H1 (cell line): ENCODE results near the gene GRIP1.

Experiments used
- CTCF ChIP-seq, 3 experiments: IDR thresholded peaks; 1 replicate in 2 of 3; 2 replicates in 1 of 3; pipeline versions ENCODE4 v1.5.1 to v1.6.1; 2011; ENCODE audit warnings: low read length in 3 of 3, mild to moderate bottlenecking in 3 of 3, inconsistent platforms in 2 of 3, low read depth in 1 of 3, moderate library complexity in 1 of 3; ENCODE audit not compliant: insufficient read depth in 1 of 3; ENCODE audit errors: control extremely low read depth in 1 of 3
- EZH2 ChIP-seq: fragments of 200-600 bp; sonication (generic); IDR thresholded peaks from 2 replicates; pipeline ENCODE4 v1.7.1; 2012; ENCODE audit warnings: low read depth, mild to moderate bottlenecking, moderate library complexity, low read length, inconsistent platforms; ENCODE audit not compliant: severe bottlenecking
- KDM5A ChIP-seq: fragments of 200-600 bp; IDR thresholded peaks from 2 replicates; pipeline ENCODE4 v1.7.1; 2012; ENCODE audit warnings: mild to moderate bottlenecking, low read length, inconsistent platforms, mixed read lengths
- POLR2A ChIP-seq, 2 experiments: IDR thresholded peaks; 1 replicate in 1 of 2; 2 replicates in 1 of 2; pipeline ENCODE4 v1.6.1; 2011; ENCODE audit warnings: low read depth in 2 of 2, low read length in 2 of 2, mild to moderate bottlenecking in 2 of 2; ENCODE audit errors: control extremely low read depth in 1 of 2
- RNF2 ChIP-seq: fragments of 200-900, 300-1000 bp; sonication (generic); IDR thresholded peaks from 2 replicates; pipeline ENCODE4 v1.7.1; 2016; ENCODE audit warnings: borderline replicate concordance, low read depth, mild to moderate bottlenecking, antibody characterized with exemption, low read length; ENCODE audit not compliant: poor library complexity, severe bottlenecking; ENCODE audit errors: missing control alignments
- TAF1 ChIP-seq: IDR thresholded peaks from 2 replicates; pipeline ENCODE4 v1.6.1; 2011; ENCODE audit warnings: mild to moderate bottlenecking, low read depth, low read length

GRCh38 chr12:66644151-66644550, 34.7 kb downstream of the GRIP1 start:
- TF ChIP-seq EZH2 (no peak), POLR2A (IDR thresholded peaks at IDR 0.05; ENCODE audit: control extremely low read depth in 1 of 2, low read depth in 2 of 2, low read length in 2 of 2) (no peak), CTCF (IDR thresholded peaks at IDR 0.05; ENCODE audit: control extremely low read depth in 1 of 3, insufficient read depth in 1 of 3, low read depth in 1 of 3, low read length in 3 of 3) (no peak), RNF2 (no peak), TAF1 (no peak), KDM5A (no peak)
